Retinal pigment epithelial cell (primary cell): Measurements from ENCODE around the gene TGFB1.
"Not testable (repeated sequence)": the region's sequence is repeated elsewhere in the genome, so short reads cannot be mapped to it uniquely, and the experiment has no call there.

Experiments used
- DNase-seq: peaks from one replicate; pipeline ENCODE4 v3.0.0-alpha.2; 2010; ENCODE audit warnings: low read depth
- H3K4me3 ChIP-seq: 2 replicates; pipeline ENCODE4 v1.5.1; 2011; ENCODE audit warnings: mild to moderate bottlenecking, low read length, control low read depth, moderate library complexity
- CTCF ChIP-seq: conservative IDR thresholded peaks from 2 replicates; pipeline ENCODE4 v1.5.1; 2011; ENCODE audit warnings: low read depth, low read length, control low read depth, inconsistent platforms

Gene TGFB1

GRCh38 chr19:41294393-41294792, 59.3 kb downstream of the TGFB1 start:
- DNase-seq = no peak
- no peak overlapping the region for H3K4me3 ChIP-seq
- TF ChIP-seq CTCF = no peak

- H3K4me3 ChIP-seq, DNase-seq: not testable (repeated sequence)
Measured at GRCh38 chr19:41289814-41290213, 63.9 kb downstream of the TGFB1 start.

GRCh38 chr19:41288673-41289530, 64.8 kb downstream of the TGFB1 start:
- no peak for TF ChIP-seq CTCF
- DNase-seq = no peak
- no peak overlapping the region for H3K4me3 ChIP-seq
